Activated CD4-positive, alpha-beta T cell treated with anti-CD3 and anti-CD28 coated beads, Interleukin-2, amount 10 ng/mL, durations not matched to agents 7 days and 5 days (primary cell): Measurements from ENCODE around the gene EVA1B. TPM values are rescaled to one million over a fixed set of nuclear protein-coding genes. Genes with fewer than 3 reads are reported as not detected.
A peak's percentile ranks its signal among the peaks of the same experiment; 100 is the strongest.

ENCODE experiments used
- CTCF ChIA-PET: fragments of 350-600 bp; sonication (Branson Sonifier 250); formaldehyde crosslinking; loops from one replicate; lab custom pipeline; 2021; ENCODE audit warnings: antibody characterized with exemption; lab: Charles Lee
- POLR2A ChIA-PET: fragments of 350-600 bp; sonication (Branson Sonifier 250); formaldehyde crosslinking; loops from one replicate; lab custom pipeline; 2021; ENCODE audit warnings: antibody characterized with exemption; lab: Charles Lee
- DNase-seq: peaks from one replicate; pipeline ENCODE4 v3.0.0-alpha.2; 2020
- H3K27ac Mint-ChIP-seq: one replicate; pipeline ENCODE4 v1.8.0; 2021; ENCODE audit warnings: mild to moderate bottlenecking, moderate library complexity, mixed read lengths
- H3K27me3 Mint-ChIP-seq: one replicate; pipeline ENCODE4 v1.8.0; 2021; ENCODE audit warnings: mixed read lengths
- H3K36me3 Mint-ChIP-seq: one replicate; pipeline ENCODE4 v1.8.0; 2021; ENCODE audit warnings: low read depth, mixed read lengths
- H3K4me1 Mint-ChIP-seq: one replicate; pipeline ENCODE4 v1.8.0; 2021; ENCODE audit warnings: mixed read lengths
- H3K4me3 Mint-ChIP-seq: one replicate; pipeline ENCODE4 v1.8.0; 2021; ENCODE audit warnings: mild to moderate bottlenecking, moderate library complexity, mixed read lengths
- H3K9me3 Mint-ChIP-seq: one replicate; pipeline ENCODE4 v1.8.0; 2021; ENCODE audit warnings: mixed read lengths
- total RNA-seq, 2 experiments: library from RNA; stranded (reverse); gene quantifications; one replicate each; pipeline ENCODE4 v1.2.3, GENCODE V29; 2021

Gene EVA1B
- total RNA-seq: 1 to 10 TPM; 7.3 to 9.3 TPM

GRCh38 chr1:36323636-36324352 is at the start of gene EVA1B:
EVA1B (minus strand) TSS chr1:36323645; CDS start chr1:36323037, 608 bp downstream.
- CTCF ChIA-PET: interaction anchor here (0.6 to 2.4 kb wide), 7 partner anchors 13 to 1310 kb away, joined by 3 to 14 read pairs (median 5); no protein-coding TSS in a partner anchor
- peak; percentile 59 for DNase-seq
- Mint-ChIP-seq H3K4me1 (peaks cover 43% of the 10 kb centered on the region), H3K36me3 (no peaks in the 10 kb centered on the region), H3K9me3 (no peaks in the 10 kb centered on the region), H3K27ac (peak within 1 kb of the TSS; percentile 64), H3K27me3 (peaks cover 16% of the 10 kb centered on the region), H3K4me3 (peak within 1 kb of the TSS; percentile 71)
- POLR2A ChIA-PET: interaction anchor here (0.8 kb wide), 1 partner anchor 162 kb away, joined by 3 read pairs; no protein-coding TSS in a partner anchor

- Mint-ChIP-seq H3K4me3 (no peak overlapping the region), H3K36me3 (peaks cover 16% of the 10 kb centered on the region), H3K27me3 (no peaks in the 10 kb centered on the region), H3K4me1 (peaks cover 71% of the 10 kb centered on the region), H3K9me3 (no peaks in the 10 kb centered on the region), H3K27ac (peak overlapping the region; percentile 95)
- DNase-seq: no peak
- CTCF ChIA-PET: no interaction called here
- POLR2A ChIA-PET: no interaction called here
These were observed 49.2 kb upstream of the EVA1B start for GRCh38 chr1:36372617-36373016.

- Mint-ChIP-seq H3K9me3 (no peaks in the 10 kb centered on the region), H3K4me1 (peaks cover 76% of the 10 kb centered on the region), H3K4me3 (no peak overlapping the region), H3K27ac (peak overlapping the region; percentile 52), H3K27me3 (no peaks in the 10 kb centered on the region), H3K36me3 (peaks cover 31% of the 10 kb centered on the region)
- ChIA-PET CTCF (interaction anchor here (0.6 to 4.6 kb wide), 18 partner anchors 9 to 454 kb away, joined by 3 to 42 read pairs (median 4); partner anchors contain the start of genes EVA1B and SH3D21), POLR2A (interaction anchor here (0.6 kb wide), 1 partner anchor 27 kb away, joined by 3 read pairs; no protein-coding TSS in a partner anchor)
- DNase-seq: peak; percentile 88
These were observed 45.8 kb upstream of the EVA1B start for GRCh38 chr1:36369061-36369861.

- no peak overlapping the region for H3K4me3 Mint-ChIP-seq
- peaks cover 32% of the 10 kb centered on the region for H3K36me3 Mint-ChIP-seq
- H3K27me3 Mint-ChIP-seq: no peaks in the 10 kb centered on the region
- ChIA-PET POLR2A (interaction anchor here (1.4 kb wide), 1 partner anchor 44 kb away, joined by 5 read pairs; no protein-coding TSS in a partner anchor), CTCF (interaction anchor here (0.7 to 4.6 kb wide), 15 partner anchors 10 to 218 kb away, joined by 3 to 42 read pairs (median 5); partner anchors contain the start of genes EVA1B, SH3D21 and TRAPPC3)
- peak overlapping the region; percentile 93 for H3K27ac Mint-ChIP-seq
- H3K9me3 Mint-ChIP-seq: no peaks in the 10 kb centered on the region
- no peak for DNase-seq
- peaks cover 61% of the 10 kb centered on the region for H3K4me1 Mint-ChIP-seq
These were observed 44.4 kb upstream of the EVA1B start for GRCh38 chr1:36367798-36368197.

GRCh38 chr1:36367066-36367465 is 43.6 kb upstream of the EVA1B start:
- Mint-ChIP-seq H3K9me3 (no peaks in the 10 kb centered on the region), H3K27me3 (no peaks in the 10 kb centered on the region), H3K36me3 (peaks cover 38% of the 10 kb centered on the region), H3K4me3 (peak overlapping the region; percentile 53), H3K27ac (peak overlapping the region; percentile 93), H3K4me1 (peaks cover 55% of the 10 kb centered on the region)
- ChIA-PET POLR2A (interaction anchor here (1.4 kb wide), 1 partner anchor 45 kb away, joined by 5 read pairs; no protein-coding TSS in a partner anchor), CTCF (interaction anchor here (0.6 to 4.6 kb wide), 15 partner anchors 9 to 217 kb away, joined by 3 to 42 read pairs (median 5); partner anchors contain the start of genes EVA1B, SH3D21 and TRAPPC3)
- peak; percentile 53 for DNase-seq

GRCh38 chr1:36366091-36366661 is 42.7 kb upstream of the EVA1B start:
- H3K4me1 Mint-ChIP-seq: peaks cover 55% of the 10 kb centered on the region
- H3K9me3 Mint-ChIP-seq: no peaks in the 10 kb centered on the region
- peaks cover 43% of the 10 kb centered on the region for H3K36me3 Mint-ChIP-seq
- POLR2A ChIA-PET: interaction anchor here (0.7 to 1.4 kb wide), 3 partner anchors 16 to 46 kb away, joined by 3 to 5 read pairs (median 4); no protein-coding TSS in a partner anchor
- H3K4me3 Mint-ChIP-seq: peak overlapping the region; percentile 51
- H3K27ac Mint-ChIP-seq: peak overlapping the region; percentile 93
- DNase-seq: peak; percentile 79
- CTCF ChIA-PET: interaction anchor here (0.6 to 4.6 kb wide), 9 partner anchors 9 to 148 kb away, joined by 3 to 42 read pairs (median 5); partner anchors contain the start of gene SH3D21
- H3K27me3 Mint-ChIP-seq: no peaks in the 10 kb centered on the region

GRCh38 chr1:36365381-36365780 is 41.9 kb upstream of the EVA1B start:
- DNase-seq: no peak
- Mint-ChIP-seq H3K36me3 (peaks cover 43% of the 10 kb centered on the region), H3K9me3 (no peaks in the 10 kb centered on the region), H3K4me3 (no peak overlapping the region), H3K27me3 (no peaks in the 10 kb centered on the region), H3K4me1 (peaks cover 59% of the 10 kb centered on the region), H3K27ac (peak overlapping the region; percentile 93)
- ChIA-PET CTCF (interaction anchor here (0.7 to 4.6 kb wide), 2 partner anchors 14 to 242 kb away, joined by 3 to 42 read pairs; no protein-coding TSS in a partner anchor), POLR2A (no interaction called here)

GRCh38 chr1:36359911-36360550 is 36.6 kb upstream of the EVA1B start:
- H3K36me3 Mint-ChIP-seq: peaks cover 41% of the 10 kb centered on the region
- DNase-seq: peak; percentile 52
- H3K4me1 Mint-ChIP-seq: peaks cover 24% of the 10 kb centered on the region
- no peaks in the 10 kb centered on the region for H3K27me3 Mint-ChIP-seq
- no peaks in the 10 kb centered on the region for H3K9me3 Mint-ChIP-seq
- no peak overlapping the region for H3K4me3 Mint-ChIP-seq
- H3K27ac Mint-ChIP-seq: peak overlapping the region; percentile 86
- ChIA-PET CTCF (interaction anchor here (0.7 to 4.5 kb wide), 6 partner anchors 8 to 225 kb away, joined by 3 to 27 read pairs (median 5); no protein-coding TSS in a partner anchor), POLR2A (no interaction called here)

- DNase-seq: no peak
- Mint-ChIP-seq H3K9me3 (no peaks in the 10 kb centered on the region), H3K27ac (peak overlapping the region; percentile 86), H3K4me3 (no peak overlapping the region), H3K4me1 (peaks cover 27% of the 10 kb centered on the region), H3K27me3 (no peaks in the 10 kb centered on the region), H3K36me3 (peaks cover 42% of the 10 kb centered on the region)
- ChIA-PET CTCF (interaction anchor here (1.6 to 4.5 kb wide), 3 partner anchors 9 to 225 kb away, joined by 3 to 27 read pairs (median 8); no protein-coding TSS in a partner anchor), POLR2A (no interaction called here)
These were observed 35.9 kb upstream of the EVA1B start for GRCh38 chr1:36359383-36359782.

- POLR2A ChIA-PET: no interaction called here
- DNase-seq: no peak
- H3K27ac Mint-ChIP-seq: peak overlapping the region; percentile 86
- H3K9me3 Mint-ChIP-seq: no peaks in the 10 kb centered on the region
- H3K4me3 Mint-ChIP-seq: no peak overlapping the region
- H3K27me3 Mint-ChIP-seq: no peaks in the 10 kb centered on the region
- H3K4me1 Mint-ChIP-seq: peaks cover 30% of the 10 kb centered on the region
- peaks cover 47% of the 10 kb centered on the region for H3K36me3 Mint-ChIP-seq
- CTCF ChIA-PET: interaction anchor here (2.7 to 4.5 kb wide), 2 partner anchors 8 to 9 kb away, joined by 8 to 27 read pairs; no protein-coding TSS in a partner anchor
These were observed 35.2 kb upstream of the EVA1B start for GRCh38 chr1:36358514-36359084.

- Mint-ChIP-seq H3K36me3 (peaks cover 42% of the 10 kb centered on the region), H3K27me3 (no peaks in the 10 kb centered on the region), H3K4me3 (no peak overlapping the region), H3K27ac (no peak overlapping the region), H3K9me3 (no peaks in the 10 kb centered on the region), H3K4me1 (peaks cover 46% of the 10 kb centered on the region)
- POLR2A ChIA-PET: no interaction called here
- CTCF ChIA-PET: interaction anchor here (0.9 to 4.5 kb wide), 2 partner anchors 10 to 12 kb away, joined by 3 to 27 read pairs; no protein-coding TSS in a partner anchor
- no peak for DNase-seq
These were observed 32.4 kb upstream of the EVA1B start for GRCh38 chr1:36355811-36356210.
